Neural progenitor cell (in vitro differentiated cells): ENCODE results near the gene RLF.

ENCODE experiments used
- EZH2 ChIP-seq: fragments of 200-600 bp; sonication (generic); IDR thresholded peaks from 2 replicates; pipeline ENCODE4 v1.6.1; 2017; ENCODE audit warnings: antibody characterized with exemption, mild to moderate bottlenecking, moderate library complexity
- EZH2phosphoT487 ChIP-seq: fragments of 200-600 bp; sonication (generic); IDR thresholded peaks from 2 replicates; pipeline ENCODE4 v1.6.1; 2017; ENCODE audit warnings: antibody characterized with exemption
- TF ChIP-seq, protein P1 (sequence below): fragments of 200-600 bp; sonication (generic); IDR thresholded peaks from 2 replicates; pipeline ENCODE4 v1.5.1; 2017; ENCODE audit warnings: antibody characterized with exemption, mild to moderate bottlenecking

GRCh38 chr1:40197656-40198055 is 36.5 kb downstream of the RLF start:
- TF ChIP-seq EZH2 (no peak), EZH2phosphoT487 (no peak)
- TF ChIP-seq, protein P1, sequence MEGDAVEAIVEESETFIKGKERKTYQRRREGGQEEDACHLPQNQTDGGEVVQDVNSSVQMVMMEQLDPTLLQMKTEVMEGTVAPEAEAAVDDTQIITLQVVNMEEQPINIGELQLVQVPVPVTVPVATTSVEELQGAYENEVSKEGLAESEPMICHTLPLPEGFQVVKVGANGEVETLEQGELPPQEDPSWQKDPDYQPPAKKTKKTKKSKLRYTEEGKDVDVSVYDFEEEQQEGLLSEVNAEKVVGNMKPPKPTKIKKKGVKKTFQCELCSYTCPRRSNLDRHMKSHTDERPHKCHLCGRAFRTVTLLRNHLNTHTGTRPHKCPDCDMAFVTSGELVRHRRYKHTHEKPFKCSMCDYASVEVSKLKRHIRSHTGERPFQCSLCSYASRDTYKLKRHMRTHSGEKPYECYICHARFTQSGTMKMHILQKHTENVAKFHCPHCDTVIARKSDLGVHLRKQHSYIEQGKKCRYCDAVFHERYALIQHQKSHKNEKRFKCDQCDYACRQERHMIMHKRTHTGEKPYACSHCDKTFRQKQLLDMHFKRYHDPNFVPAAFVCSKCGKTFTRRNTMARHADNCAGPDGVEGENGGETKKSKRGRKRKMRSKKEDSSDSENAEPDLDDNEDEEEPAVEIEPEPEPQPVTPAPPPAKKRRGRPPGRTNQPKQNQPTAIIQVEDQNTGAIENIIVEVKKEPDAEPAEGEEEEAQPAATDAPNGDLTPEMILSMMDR = peak; percentile 10
